KMS-11 (cell line): Measurements from ENCODE around the gene PDLIM5.
"Not testable (repeated sequence)": the region's sequence is repeated elsewhere in the genome, so short reads cannot be mapped to it uniquely, and the experiment has no call there.

Experiments
- H2AFZ ChIP-seq: fragments of 200-600 bp; sonication (generic); 2 replicates; pipeline ENCODE4 v1.6.1; 2016; ENCODE audit warnings: antibody characterized with exemption, mixed run types, low read depth
- H3K27ac ChIP-seq: fragments of 200-600 bp; sonication (generic); 2 replicates; pipeline ENCODE4 v1.6.1; 2016; ENCODE audit warnings: mild to moderate bottlenecking, mixed run types
- H3K27me3 ChIP-seq: fragments of 200-600 bp; sonication (generic); 2 replicates; pipeline ENCODE4 v1.6.1; 2017; ENCODE audit warnings: mild to moderate bottlenecking, low read depth, mixed run types, moderate library complexity; ENCODE audit not compliant: insufficient read depth
- H3K36me3 ChIP-seq: fragments of 200-600 bp; sonication (generic); 2 replicates; pipeline ENCODE4 v1.6.1; 2017; ENCODE audit warnings: mild to moderate bottlenecking, mixed run types; ENCODE audit not compliant: insufficient read depth
- H3K4me1 ChIP-seq: fragments of 200-600 bp; sonication (generic); 2 replicates; pipeline ENCODE4 v1.6.1; 2016; ENCODE audit warnings: mild to moderate bottlenecking, low read depth, mixed run types; ENCODE audit not compliant: poor library complexity, severe bottlenecking
- H3K4me2 ChIP-seq: fragments of 200-600 bp; sonication (generic); 2 replicates; pipeline ENCODE4 v1.7.0; 2016; ENCODE audit warnings: mild to moderate bottlenecking, mixed run types
- H3K4me3 ChIP-seq: fragments of 200-600 bp; sonication (generic); IDR thresholded peaks from 2 replicates; pipeline ENCODE4 v1.6.1; 2017; ENCODE audit warnings: low read depth, low read length, mixed read lengths; ENCODE audit not compliant: insufficient read depth
- H3K79me2 ChIP-seq: fragments of 200-600 bp; sonication (generic); 2 replicates; pipeline ENCODE4 v1.6.1; 2016; ENCODE audit warnings: low read depth, mixed run types; ENCODE audit not compliant: insufficient read depth
- H3K9ac ChIP-seq: fragments of 200-600 bp; sonication (generic); 2 replicates; pipeline ENCODE4 v1.6.1; 2016; ENCODE audit warnings: mild to moderate bottlenecking, mixed run types
- H4K20me1 ChIP-seq: fragments of 200-600 bp; sonication (generic); 2 replicates; pipeline ENCODE4 v1.6.1; 2016; ENCODE audit warnings: mild to moderate bottlenecking, mixed run types; ENCODE audit not compliant: insufficient read depth
- CTCF ChIP-seq: fragments of 200-600 bp; sonication (generic); conservative IDR thresholded peaks from 2 replicates; pipeline ENCODE4 v1.6.1; 2017; ENCODE audit warnings: low read depth, mild to moderate bottlenecking, antibody characterized with exemption, low read length, moderate library complexity, mixed read lengths

The PDLIM5 gene

GRCh38 chr4:94653095-94653649, 201.4 kb downstream of the PDLIM5 start:
- H3K36me3 ChIP-seq: no peaks in the 10 kb centered on the region
- H3K27ac ChIP-seq: no peak overlapping the region
- no peak overlapping the region for H3K9ac ChIP-seq
- H4K20me1 ChIP-seq: no peaks in the 10 kb centered on the region
- no peaks in the 10 kb centered on the region for H3K4me1 ChIP-seq
- no peaks in the 10 kb centered on the region for H3K27me3 ChIP-seq
- no peak overlapping the region for H3K4me2 ChIP-seq
- TF ChIP-seq CTCF: no peak
- no peak overlapping the region for H3K4me3 ChIP-seq
- no peaks in the 10 kb centered on the region for H3K79me2 ChIP-seq
- no peak overlapping the region for H2AFZ ChIP-seq

- no peak overlapping the region for H3K27ac ChIP-seq
- H3K36me3 ChIP-seq: no peaks in the 10 kb centered on the region
- H3K4me1 ChIP-seq: no peaks in the 10 kb centered on the region
Measured at GRCh38 chr4:94653984-94654609, 202.4 kb downstream of the PDLIM5 start.

GRCh38 chr4:94654714-94655113, 203.0 kb downstream of the PDLIM5 start:
- Histone ChIP-seq H3K36me3 (no peaks in the 10 kb centered on the region), H3K27me3 (no peaks in the 10 kb centered on the region), H3K4me2 (no peak overlapping the region), H3K79me2 (no peaks in the 10 kb centered on the region), H3K9ac (no peak overlapping the region), H3K4me1 (no peaks in the 10 kb centered on the region), H2AFZ (no peak overlapping the region), H4K20me1 (no peaks in the 10 kb centered on the region), H3K4me3 (no peak overlapping the region), H3K27ac (no peak overlapping the region)
- no peak for TF ChIP-seq CTCF

More at GRCh38 chr4:94653984-94654609, 202.4 kb downstream of the PDLIM5 start:
- Histone ChIP-seq H4K20me1 (no peaks in the 10 kb centered on the region), H3K4me2 (no peak overlapping the region), H3K27me3 (no peaks in the 10 kb centered on the region), H2AFZ (no peak overlapping the region), H3K79me2 (no peaks in the 10 kb centered on the region), H3K4me3 (no peak overlapping the region), H3K9ac (no peak overlapping the region)
- no peak for TF ChIP-seq CTCF

GRCh38 chr4:94660614-94661013, 208.9 kb downstream of the PDLIM5 start:
- H3K27ac ChIP-seq: no peak overlapping the region
- H3K36me3 ChIP-seq: no peaks in the 10 kb centered on the region
- H3K4me1 ChIP-seq: peaks cover 5% of the 10 kb centered on the region
- H3K79me2 ChIP-seq: no peaks in the 10 kb centered on the region
- H3K4me2 ChIP-seq: no peak overlapping the region
- H3K4me3 ChIP-seq: no peak overlapping the region
- H2AFZ ChIP-seq: no peak overlapping the region
- no peak for TF ChIP-seq CTCF
- H3K9ac ChIP-seq: no peak overlapping the region
- no peaks in the 10 kb centered on the region for H3K27me3 ChIP-seq
- H4K20me1 ChIP-seq: no peaks in the 10 kb centered on the region

GRCh38 chr4:94665021-94665420, 213.3 kb downstream of the PDLIM5 start:
- not testable (repeated sequence) for H3K27me3 ChIP-seq, H3K27ac ChIP-seq, H2AFZ ChIP-seq, H3K36me3 ChIP-seq, H3K4me1 ChIP-seq, H3K79me2 ChIP-seq, H4K20me1 ChIP-seq, H3K4me3 ChIP-seq, H3K9ac ChIP-seq, H3K4me2 ChIP-seq
